AG09319 (cell line): ENCODE results near the gene FIGNL2.

ENCODE experiments used
- DNase-seq: peaks from one replicate; pipeline ENCODE4 v3.0.0-alpha.2; 2010; ENCODE audit warnings: low read depth; ENCODE audit errors: extremely low read depth
- CTCF ChIP-seq: IDR thresholded peaks from 2 replicates; pipeline ENCODE4 v1.5.1; 2011; ENCODE audit warnings: low read depth, mild to moderate bottlenecking, inconsistent platforms, low read length, moderate library complexity

FIGNL2 gene

GRCh38 chr12:51851413-51852124, 3.1 kb upstream of the FIGNL2 start:
- no peak for DNase-seq
- TF ChIP-seq CTCF = no peak

GRCh38 chr12:51850965-51851299, 2.4 kb upstream of the FIGNL2 start:
- TF ChIP-seq CTCF = no peak
- DNase-seq = no peak

- TF ChIP-seq CTCF = no peak
- DNase-seq = no peak
These were observed 1.8 kb upstream of the FIGNL2 start for GRCh38 chr12:51850081-51850964.

- DNase-seq = no peak
- no peak for TF ChIP-seq CTCF
These were observed 570 bp upstream of the FIGNL2 start for GRCh38 chr12:51848841-51849735.

- DNase-seq = no peak
- TF ChIP-seq CTCF = no peak
These were observed 734 bp downstream of the FIGNL2 start for GRCh38 chr12:51847643-51848325.

- DNase-seq = no peak
- no peak for TF ChIP-seq CTCF
These were observed 1.4 kb downstream of the FIGNL2 start for GRCh38 chr12:51846911-51847642.
